ENCODE data around the gene MAGEB16. TPM values are rescaled to one million over a fixed set of nuclear protein-coding genes. Genes with fewer than 3 reads are reported as not detected.

Gene MAGEB16
- total and polyA plus RNA-seq, 2 of the 8 experiments (the other 6 are each of a cell fraction or from before 2014, with no cell fraction given) = not detected

- H3K4me2 ChIP-seq (ENCODE audit: insufficient read depth in 1 of 2, low read depth in 2 of 2, low read length in 2 of 2) = no peak overlapping the region
- FAIRE-seq (no peak), DNase-seq (ENCODE audit: low read depth in 1 of 2, low spot score in 2 of 2) (no peak)
- H3K79me1 ChIP-seq (ENCODE audit: low read depth, low read length) = no peaks in the 10 kb centered on the region
- H4K91ac ChIP-seq (replicated peaks; ENCODE audit: insufficient read length, low read length) = no peak overlapping the region
- H2BK120ac ChIP-seq (replicated peaks; ENCODE audit: low read depth, low read length) = no peak overlapping the region
- no peak overlapping the region for H2AFZ ChIP-seq (ENCODE audit: low read length)
- no peak overlapping the region for H3K56ac ChIP-seq (replicated peaks; ENCODE audit: insufficient read length, low read depth, low read length)
- H2AK5ac ChIP-seq (ENCODE audit: low read depth, low read length) = no peak overlapping the region
- H3K23me2 ChIP-seq (ENCODE audit: low read depth, low read length) = no peaks in the 10 kb centered on the region
- no peak overlapping the region for H3K4me3 ChIP-seq (ENCODE audit: extremely low read depth in 1 of 4, insufficient read depth in 2 of 4, low read depth in 3 of 4, low read length in 4 of 4)
- H3K36me3 ChIP-seq (ENCODE audit: control insufficient read depth in 2 of 4, insufficient read depth in 4 of 4, low read length in 3 of 4) = no peaks in the 10 kb centered on the region
- no peak overlapping the region for H4K5ac ChIP-seq (ENCODE audit: insufficient read length, low read depth, low read length)
- POLR2A ChIA-PET (ENCODE audit: partially characterized antibody) = no interaction called here
- H3K27ac ChIP-seq (ENCODE audit: low read depth, low read length) = no peak overlapping the region
- CTCF ChIA-PET (ENCODE audit: partially characterized antibody) = no interaction called here
- no peak overlapping the region for H3K23ac ChIP-seq (ENCODE audit: insufficient read length)
- H3K14ac ChIP-seq (ENCODE audit: insufficient read length) = no peak overlapping the region
- no peaks in the 10 kb centered on the region for H3K9me3 ChIP-seq (ENCODE audit: insufficient read depth in 2 of 2, low read depth in 1 of 2, low read length in 1 of 2)
- no peaks in the 10 kb centered on the region for H3K4me1 ChIP-seq (replicated peaks in 1 of 4; ENCODE audit: control insufficient read depth in 3 of 4, insufficient read depth in 4 of 4, low read length in 3 of 4)
- no peak overlapping the region for H2BK15ac ChIP-seq (ENCODE audit: low read length)
- no peak overlapping the region for H3K4ac ChIP-seq (replicated peaks; ENCODE audit: insufficient read length, low read depth, low read length)
- H3K27me3 ChIP-seq (replicated peaks in 1 of 4; ENCODE audit: control insufficient read depth in 3 of 4, extremely low read depth in 1 of 4, insufficient read depth in 3 of 4, low read length in 3 of 4) = no peaks in the 10 kb centered on the region
- 97% methylated on average over 4 of the region's 4 CpGs; no CpG with 5 or more reads in 1 of the 2 experiments for WGBS, 2 experiments (ENCODE audit: extremely low coverage in 1 of 2, insufficient coverage in 1 of 2, insufficient read length in 1 of 2, insufficient replicate concordance in 2 of 2, low coverage in 1 of 2, low lambda C conversion rate in 2 of 2, missing lambda C conversion rate in 1 of 2)
- H2BK20ac ChIP-seq (ENCODE audit: low read length) = no peak overlapping the region
- no peak overlapping the region for H3K18ac ChIP-seq (ENCODE audit: extremely low read depth, low read length)
- no peak overlapping the region for H2BK5ac ChIP-seq (ENCODE audit: low read depth, low read length)
- H4K20me1 ChIP-seq (replicated peaks in 1 of 2; ENCODE audit: control insufficient read depth in 1 of 2, insufficient read depth in 2 of 2, low read length in 2 of 2) = no peaks in the 10 kb centered on the region
- no peak overlapping the region for H2BK12ac ChIP-seq (ENCODE audit: low read depth, low read length)
- no peak overlapping the region for H4K8ac ChIP-seq (ENCODE audit: extremely low read depth, insufficient read depth, low read length)
- H3K9ac ChIP-seq (replicated peaks in 1 of 4; ENCODE audit: extremely low read depth in 1 of 4, low read depth in 3 of 4, low read length in 3 of 4) = no peak overlapping the region
- H3K79me2 ChIP-seq (ENCODE audit: control insufficient read depth in 1 of 2, insufficient read depth in 2 of 2, low read length in 2 of 2) = no peaks in the 10 kb centered on the region
- TF ChIP-seq RXRA (IDR thresholded peaks at IDR 0.05; ENCODE audit: insufficient read depth, low read depth, low read length) = no peak
- no peak for TF ChIP-seq TAF1 (IDR thresholded peaks at IDR 0.05; ENCODE audit: low read depth, low read length)
- TF ChIP-seq, protein P1, sequence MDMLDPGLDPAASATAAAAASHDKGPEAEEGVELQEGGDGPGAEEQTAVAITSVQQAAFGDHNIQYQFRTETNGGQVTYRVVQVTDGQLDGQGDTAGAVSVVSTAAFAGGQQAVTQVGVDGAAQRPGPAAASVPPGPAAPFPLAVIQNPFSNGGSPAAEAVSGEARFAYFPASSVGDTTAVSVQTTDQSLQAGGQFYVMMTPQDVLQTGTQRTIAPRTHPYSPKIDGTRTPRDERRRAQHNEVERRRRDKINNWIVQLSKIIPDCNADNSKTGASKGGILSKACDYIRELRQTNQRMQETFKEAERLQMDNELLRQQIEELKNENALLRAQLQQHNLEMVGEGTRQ (IDR thresholded peaks at IDR 0.05; ENCODE audit: low read length) = no peak
- no peak for TF ChIP-seq CTBP2 (IDR thresholded peaks at IDR 0.05; ENCODE audit: borderline replicate concordance, insufficient read depth, insufficient read length, low read length)
These were observed 11.6 kb downstream of the MAGEB16 start for GRCh38 chrX:35809781-35810180.
